GM10266 (cell line): ENCODE results near the gene SLU7.

Experiments used
- DNase-seq: peaks from one replicate; pipeline ENCODE4 v3.0.0; 2012; ENCODE audit errors: extremely low spot score
- CTCF ChIP-seq: IDR thresholded peaks from 2 replicates; pipeline ENCODE4 v1.5.1; 2012; ENCODE audit warnings: mild to moderate bottlenecking, low read depth; ENCODE audit not compliant: control insufficient read depth, insufficient read depth; ENCODE audit errors: missing control alignments

SLU7 gene

GRCh38 chr5:160387445-160387844, 31.4 kb downstream of the SLU7 start:
- no peak for TF ChIP-seq CTCF
- no peak for DNase-seq

GRCh38 chr5:160385496-160385895, 33.4 kb downstream of the SLU7 start:
- no peak for DNase-seq
- TF ChIP-seq CTCF: no peak

GRCh38 chr5:160384681-160385080, 34.2 kb downstream of the SLU7 start:
- TF ChIP-seq CTCF: no peak
- DNase-seq: no peak

DNA sequence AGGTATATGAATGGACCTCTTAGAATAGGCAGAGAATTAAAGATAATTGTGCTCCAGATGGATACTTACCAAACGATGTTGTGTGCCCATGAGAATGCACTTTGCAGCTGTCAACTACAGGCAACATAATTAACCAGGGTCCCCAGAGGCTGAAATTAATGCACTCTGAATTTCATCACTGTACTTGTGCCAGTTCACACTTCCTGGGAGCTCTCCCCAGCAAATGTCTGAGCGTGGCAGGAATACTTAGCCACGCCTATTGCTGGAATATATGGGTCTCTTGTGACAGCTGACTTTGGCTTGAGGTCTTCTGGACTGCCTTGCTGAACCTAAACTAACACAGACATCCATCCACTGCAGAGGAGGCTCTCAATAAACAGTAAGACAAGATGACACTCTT, 36.5 kb downstream of the SLU7 start:
- no peak for DNase-seq
- no peak for TF ChIP-seq CTCF

DNA sequence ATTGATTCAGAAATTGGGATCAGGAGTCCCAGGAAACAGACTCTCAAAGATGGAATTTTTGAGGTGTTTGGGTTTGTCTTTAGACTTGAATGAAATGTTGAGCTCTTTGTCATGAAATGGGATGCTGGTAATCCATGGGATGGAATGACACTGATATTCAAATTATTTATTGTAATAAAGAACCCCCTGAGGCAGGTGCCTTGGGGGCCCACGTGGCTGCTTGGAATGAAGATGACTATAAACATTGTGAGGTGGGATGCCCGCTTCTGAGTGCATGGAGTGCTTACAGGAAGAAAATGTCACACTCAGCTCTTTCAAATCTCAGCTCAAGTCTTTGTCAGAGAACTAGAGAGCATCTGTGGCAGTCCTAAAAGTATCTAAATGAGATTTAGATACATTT, 38.8 kb downstream of the SLU7 start:
- no peak for TF ChIP-seq CTCF
- no peak for DNase-seq

DNA sequence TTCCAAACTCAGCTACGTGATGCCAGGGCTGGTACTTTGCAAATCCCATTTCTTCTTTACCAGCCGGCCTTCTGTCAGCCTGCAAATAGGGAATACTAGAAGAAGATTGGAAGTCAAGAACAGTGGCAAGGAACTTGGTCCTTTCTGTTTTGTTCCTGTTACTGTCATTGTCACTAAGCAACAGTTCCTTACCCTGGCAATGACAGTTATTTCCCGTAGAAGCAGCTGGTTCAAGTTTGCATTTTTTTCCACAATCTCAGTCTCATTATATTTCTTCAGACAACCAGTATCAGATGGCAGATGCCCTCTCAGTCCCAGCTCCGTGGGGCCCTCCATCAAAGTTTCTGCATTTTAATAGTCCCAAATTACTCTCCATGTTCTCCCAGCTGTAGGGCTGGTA, 39.4 kb downstream of the SLU7 start:
- TF ChIP-seq CTCF: no peak
- no peak for DNase-seq

DNA sequence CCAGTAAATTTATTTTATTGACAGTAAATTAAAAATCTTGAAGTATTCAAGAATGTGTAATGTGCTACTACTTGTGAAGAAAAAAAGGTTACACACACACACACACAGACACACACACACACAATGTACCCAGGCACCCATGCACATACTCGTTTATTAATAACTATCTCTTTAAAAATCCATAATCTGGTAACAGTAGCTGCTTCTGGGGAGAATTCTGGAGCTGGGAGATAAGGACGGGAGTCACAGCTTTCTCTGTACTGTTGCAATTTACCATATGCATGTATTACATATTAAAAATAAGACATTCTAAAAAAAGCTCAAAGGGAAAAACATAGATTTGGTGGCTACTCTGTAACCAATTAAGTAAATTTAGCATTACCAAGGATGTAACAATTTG, 40.6 kb downstream of the SLU7 start:
- TF ChIP-seq CTCF: no peak
- DNase-seq: no peak
